Measurements from ENCODE around the gene EN1. TPM values are rescaled to one million over a fixed set of nuclear protein-coding genes. Genes with fewer than 3 reads are reported as not detected.

EN1 gene
- total RNA-seq, 1 experiment from 2014 or later = 0.26 TPM

- CTCF ChIA-PET = interaction anchor here (1.1 kb wide), 1 partner anchor 1018 kb away, joined by 4 read pairs; the partner anchor contains the start of gene DDX18
- DNase-seq (ENCODE audit: low read depth, low spot score) (no peak), ATAC-seq (no peak)
- no peaks in the 10 kb centered on the region for H3K4me1 ChIP-seq (ENCODE audit: control insufficient read depth, insufficient read depth, low read length)
- in situ Hi-C loops (cut with HindIII; ENCODE audit: low pct_unique_long_range_greater_than_20kb, low sequenced_read_pairs) = no loop called here
- H3K36me3 ChIP-seq (ENCODE audit: control insufficient read depth, insufficient read depth, low read length) = no peaks in the 10 kb centered on the region
- H3K27me3 ChIP-seq (ENCODE audit: control insufficient read depth, insufficient read depth, low read length) = peaks cover 5% of the 10 kb centered on the region
- no peaks in the 10 kb centered on the region for H3K9me3 ChIP-seq (ENCODE audit: control insufficient read depth, insufficient read depth, low read depth, low read length)
- no peak overlapping the region for H3K4me3 ChIP-seq (ENCODE audit: low read depth in 2 of 2, low read length in 2 of 2)
- intact Hi-C loops (cut with micrococcal nuclease; ENCODE audit: unreplicated experiment) = no loop called here
- no peak overlapping the region for H3K27ac ChIP-seq (ENCODE audit: low read length)
- POLR2A ChIA-PET = no interaction called here
- BruUV-seq (replicated peaks) = no TSS peak
- TF ChIP-seq TCF7L2 (IDR thresholded peaks at IDR 0.05; ENCODE audit: low read depth, low read length) (no peak), POLR2AphosphoS5 (IDR thresholded peaks at IDR 0.05; ENCODE audit: low read depth, low read length) (no peak), SIN3A (IDR thresholded peaks at IDR 0.05; ENCODE audit: borderline replicate concordance, insufficient read depth, low read depth, low read length) (no peak)
- TF ChIP-seq, protein P1, sequence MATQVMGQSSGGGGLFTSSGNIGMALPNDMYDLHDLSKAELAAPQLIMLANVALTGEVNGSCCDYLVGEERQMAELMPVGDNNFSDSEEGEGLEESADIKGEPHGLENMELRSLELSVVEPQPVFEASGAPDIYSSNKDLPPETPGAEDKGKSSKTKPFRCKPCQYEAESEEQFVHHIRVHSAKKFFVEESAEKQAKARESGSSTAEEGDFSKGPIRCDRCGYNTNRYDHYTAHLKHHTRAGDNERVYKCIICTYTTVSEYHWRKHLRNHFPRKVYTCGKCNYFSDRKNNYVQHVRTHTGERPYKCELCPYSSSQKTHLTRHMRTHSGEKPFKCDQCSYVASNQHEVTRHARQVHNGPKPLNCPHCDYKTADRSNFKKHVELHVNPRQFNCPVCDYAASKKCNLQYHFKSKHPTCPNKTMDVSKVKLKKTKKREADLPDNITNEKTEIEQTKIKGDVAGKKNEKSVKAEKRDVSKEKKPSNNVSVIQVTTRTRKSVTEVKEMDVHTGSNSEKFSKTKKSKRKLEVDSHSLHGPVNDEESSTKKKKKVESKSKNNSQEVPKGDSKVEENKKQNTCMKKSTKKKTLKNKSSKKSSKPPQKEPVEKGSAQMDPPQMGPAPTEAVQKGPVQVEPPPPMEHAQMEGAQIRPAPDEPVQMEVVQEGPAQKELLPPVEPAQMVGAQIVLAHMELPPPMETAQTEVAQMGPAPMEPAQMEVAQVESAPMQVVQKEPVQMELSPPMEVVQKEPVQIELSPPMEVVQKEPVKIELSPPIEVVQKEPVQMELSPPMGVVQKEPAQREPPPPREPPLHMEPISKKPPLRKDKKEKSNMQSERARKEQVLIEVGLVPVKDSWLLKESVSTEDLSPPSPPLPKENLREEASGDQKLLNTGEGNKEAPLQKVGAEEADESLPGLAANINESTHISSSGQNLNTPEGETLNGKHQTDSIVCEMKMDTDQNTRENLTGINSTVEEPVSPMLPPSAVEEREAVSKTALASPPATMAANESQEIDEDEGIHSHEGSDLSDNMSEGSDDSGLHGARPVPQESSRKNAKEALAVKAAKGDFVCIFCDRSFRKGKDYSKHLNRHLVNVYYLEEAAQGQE (IDR thresholded peaks at IDR 0.05; ENCODE audit: insufficient read depth in 1 of 2, low read depth in 2 of 2, low read length in 1 of 2) = no peak
- TF ChIP-seq, protein P2, sequence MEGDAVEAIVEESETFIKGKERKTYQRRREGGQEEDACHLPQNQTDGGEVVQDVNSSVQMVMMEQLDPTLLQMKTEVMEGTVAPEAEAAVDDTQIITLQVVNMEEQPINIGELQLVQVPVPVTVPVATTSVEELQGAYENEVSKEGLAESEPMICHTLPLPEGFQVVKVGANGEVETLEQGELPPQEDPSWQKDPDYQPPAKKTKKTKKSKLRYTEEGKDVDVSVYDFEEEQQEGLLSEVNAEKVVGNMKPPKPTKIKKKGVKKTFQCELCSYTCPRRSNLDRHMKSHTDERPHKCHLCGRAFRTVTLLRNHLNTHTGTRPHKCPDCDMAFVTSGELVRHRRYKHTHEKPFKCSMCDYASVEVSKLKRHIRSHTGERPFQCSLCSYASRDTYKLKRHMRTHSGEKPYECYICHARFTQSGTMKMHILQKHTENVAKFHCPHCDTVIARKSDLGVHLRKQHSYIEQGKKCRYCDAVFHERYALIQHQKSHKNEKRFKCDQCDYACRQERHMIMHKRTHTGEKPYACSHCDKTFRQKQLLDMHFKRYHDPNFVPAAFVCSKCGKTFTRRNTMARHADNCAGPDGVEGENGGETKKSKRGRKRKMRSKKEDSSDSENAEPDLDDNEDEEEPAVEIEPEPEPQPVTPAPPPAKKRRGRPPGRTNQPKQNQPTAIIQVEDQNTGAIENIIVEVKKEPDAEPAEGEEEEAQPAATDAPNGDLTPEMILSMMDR (IDR thresholded peaks at IDR 0.05) = no peak
Measured at GRCh38 chr2:118832071-118832790, 15.2 kb downstream of the EN1 start.

- in situ Hi-C loops (cut with HindIII; ENCODE audit: low pct_unique_long_range_greater_than_20kb, low sequenced_read_pairs) (no loop called here), intact Hi-C loops (cut with micrococcal nuclease; ENCODE audit: unreplicated experiment) (no loop called here)
- no peak for ATAC-seq
- H3K9me3 ChIP-seq (ENCODE audit: control insufficient read depth, insufficient read depth, low read depth, low read length) = no peaks in the 10 kb centered on the region
- POLR2A ChIA-PET = no interaction called here
- H3K4me3 ChIP-seq (ENCODE audit: low read depth in 2 of 2, low read length in 2 of 2) = no peak overlapping the region
- no peak overlapping the region for H3K27ac ChIP-seq (ENCODE audit: low read length)
- H3K27me3 ChIP-seq (ENCODE audit: control insufficient read depth, insufficient read depth, low read length) = peaks cover 7% of the 10 kb centered on the region
- TF ChIP-seq, protein P2 (IDR thresholded peaks at IDR 0.05) = no peak
- no peaks in the 10 kb centered on the region for H3K36me3 ChIP-seq (ENCODE audit: control insufficient read depth, insufficient read depth, low read length)
- CTCF ChIA-PET = interaction anchor here (0.6 kb wide), 1 partner anchor 248 kb away, joined by 4 read pairs; no protein-coding TSS in a partner anchor
- BruUV-seq (replicated peaks) = no TSS peak
- H3K4me1 ChIP-seq (ENCODE audit: control insufficient read depth, insufficient read depth, low read length) = no peaks in the 10 kb centered on the region
- DNase-seq (ENCODE audit: low read depth, low spot score) = no peak
Measured at GRCh38 chr2:118830881-118831280, 16.6 kb downstream of the EN1 start.

Measured in Panc1 (cell line).